ENCODE data around the gene LBH. TPM values are rescaled to one million over a fixed set of nuclear protein-coding genes. Genes with fewer than 3 reads are reported as not detected.

Gene LBH
- total RNA-seq, 1 donor from 2014 or later = 61.1 TPM

DNA sequence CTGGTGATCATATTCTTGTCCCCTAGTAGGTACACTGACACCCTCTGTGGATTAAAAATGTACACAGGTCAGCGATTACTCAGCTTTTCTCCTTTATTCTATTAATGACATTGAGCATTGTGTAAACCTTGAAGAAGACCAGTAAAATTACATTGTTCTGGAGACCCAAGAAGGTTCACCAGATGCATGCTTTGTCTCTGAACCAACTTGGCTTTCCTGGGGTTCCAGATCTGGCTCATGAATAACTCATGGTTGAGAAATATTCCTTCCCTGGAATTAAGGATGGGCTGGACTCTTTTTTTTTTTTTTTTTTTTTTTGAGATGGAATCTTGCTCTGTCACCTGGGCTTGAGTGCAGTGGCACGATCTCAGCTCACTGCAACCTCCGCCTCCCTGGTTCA, 11.9 kb downstream of the LBH start:
- intact Hi-C loops (cut with micrococcal nuclease) = no loop called here
- Mint-ChIP-seq H3K9me3 (no peaks in the 10 kb centered on the region), H3K4me1 (ENCODE audit: low read depth) (peaks cover 34% of the 10 kb centered on the region), H3K36me3 (ENCODE audit: low read depth) (peaks cover 78% of the 10 kb centered on the region), H3K4me3 (ENCODE audit: low read depth) (no peak overlapping the region), H3K27me3 (ENCODE audit: low read depth) (no peaks in the 10 kb centered on the region), H3K27ac (no peak overlapping the region)
- no peak for DNase-seq (ENCODE audit: low spot score)

DNA sequence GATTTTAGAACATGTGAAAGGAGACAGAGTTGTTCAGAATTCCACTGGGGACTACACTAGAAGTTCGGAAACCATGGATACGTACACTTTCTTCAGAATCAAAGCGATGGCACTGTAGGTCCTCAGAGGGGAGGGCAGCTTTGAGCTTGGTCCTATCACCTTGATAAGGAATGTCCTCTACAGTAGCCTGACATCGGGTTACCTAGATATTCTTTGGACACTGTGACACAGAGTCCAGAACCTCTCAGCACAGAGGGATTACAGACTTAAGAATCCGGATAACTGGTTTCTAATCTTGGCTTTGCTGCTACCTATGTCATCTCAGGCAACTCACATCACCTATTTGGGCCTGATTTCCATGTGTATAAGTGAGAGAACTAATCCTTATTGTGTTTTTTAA, 14.0 kb downstream of the LBH start:
- Mint-ChIP-seq H3K9me3 (no peaks in the 10 kb centered on the region), H3K27me3 (ENCODE audit: low read depth) (no peaks in the 10 kb centered on the region), H3K4me3 (ENCODE audit: low read depth) (no peak overlapping the region), H3K4me1 (ENCODE audit: low read depth) (peaks cover 24% of the 10 kb centered on the region), H3K27ac (no peak overlapping the region), H3K36me3 (ENCODE audit: low read depth) (peaks cover 77% of the 10 kb centered on the region)
- intact Hi-C loops (cut with micrococcal nuclease) = no loop called here
- DNase-seq (ENCODE audit: low spot score) = no peak

GRCh38 chr2:30248791-30249190, 17.5 kb downstream of the LBH start:
- Mint-ChIP-seq H3K27ac (no peak overlapping the region), H3K36me3 (ENCODE audit: low read depth) (peaks cover 83% of the 10 kb centered on the region), H3K4me3 (ENCODE audit: low read depth) (no peak overlapping the region), H3K4me1 (ENCODE audit: low read depth) (peaks cover 35% of the 10 kb centered on the region), H3K27me3 (ENCODE audit: low read depth) (no peaks in the 10 kb centered on the region), H3K9me3 (peaks cover 4% of the 10 kb centered on the region)
- DNase-seq (ENCODE audit: low spot score) = no peak
- intact Hi-C loops (cut with micrococcal nuclease) = no loop called here

- intact Hi-C loops (cut with micrococcal nuclease) = no loop called here
- peaks cover 4% of the 10 kb centered on the region for H3K9me3 Mint-ChIP-seq
- H3K4me1 Mint-ChIP-seq (ENCODE audit: low read depth) = peaks cover 40% of the 10 kb centered on the region
- H3K36me3 Mint-ChIP-seq (ENCODE audit: low read depth) = peaks cover 81% of the 10 kb centered on the region
- H3K27me3 Mint-ChIP-seq (ENCODE audit: low read depth) = no peaks in the 10 kb centered on the region
- H3K27ac Mint-ChIP-seq = no peak overlapping the region
- no peak overlapping the region for H3K4me3 Mint-ChIP-seq (ENCODE audit: low read depth)
- no peak for DNase-seq (ENCODE audit: low spot score)
Measured at GRCh38 chr2:30249354-30249753, 18.0 kb downstream of the LBH start.

DNA sequence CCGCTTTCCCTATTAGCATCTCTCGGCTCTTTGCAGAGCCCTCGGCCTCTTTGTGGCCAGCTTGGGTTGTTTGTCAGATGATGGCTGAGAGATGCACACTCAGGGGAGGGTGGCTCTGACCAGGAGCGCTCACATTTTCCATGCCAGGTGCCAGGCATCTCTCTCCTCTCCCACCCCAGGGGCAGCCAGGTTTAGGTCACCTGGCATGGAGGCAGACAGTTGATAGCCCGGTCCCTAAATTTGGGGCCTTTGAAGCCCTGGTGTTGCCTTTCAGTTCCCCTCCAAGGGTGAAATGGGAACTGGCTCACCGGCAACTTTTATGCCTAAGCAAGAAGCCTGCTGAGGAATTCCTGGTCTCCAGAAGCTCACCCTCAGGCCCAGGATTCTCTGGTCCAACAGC, 19.1 kb downstream of the LBH start:
- DNase-seq (ENCODE audit: low spot score) = no peak
- H3K4me1 Mint-ChIP-seq (ENCODE audit: low read depth) = peaks cover 42% of the 10 kb centered on the region
- H3K27me3 Mint-ChIP-seq (ENCODE audit: low read depth) = no peaks in the 10 kb centered on the region
- intact Hi-C loops (cut with micrococcal nuclease) = no loop called here
- peaks cover 4% of the 10 kb centered on the region for H3K9me3 Mint-ChIP-seq
- peaks cover 84% of the 10 kb centered on the region for H3K36me3 Mint-ChIP-seq (ENCODE audit: low read depth)
- H3K4me3 Mint-ChIP-seq (ENCODE audit: low read depth) = no peak overlapping the region
- no peak overlapping the region for H3K27ac Mint-ChIP-seq

GRCh38 chr2:30252723-30253701, 21.7 kb downstream of the LBH start:
- peak; percentile 51 for DNase-seq (ENCODE audit: low spot score)
- H3K36me3 Mint-ChIP-seq (ENCODE audit: low read depth) = peaks cover 87% of the 10 kb centered on the region
- no peaks in the 10 kb centered on the region for H3K27me3 Mint-ChIP-seq (ENCODE audit: low read depth)
- peaks cover 4% of the 10 kb centered on the region for H3K9me3 Mint-ChIP-seq
- no peak overlapping the region for H3K4me3 Mint-ChIP-seq (ENCODE audit: low read depth)
- peaks cover 59% of the 10 kb centered on the region for H3K4me1 Mint-ChIP-seq (ENCODE audit: low read depth)
- intact Hi-C loops (cut with micrococcal nuclease) = loop anchor here (1.0 to 2.0 kb wide), 3 partner anchors 8 to 22 kb away; partner anchors contain the start of gene LBH
- H3K27ac Mint-ChIP-seq = peak overlapping the region; percentile 86

DNA sequence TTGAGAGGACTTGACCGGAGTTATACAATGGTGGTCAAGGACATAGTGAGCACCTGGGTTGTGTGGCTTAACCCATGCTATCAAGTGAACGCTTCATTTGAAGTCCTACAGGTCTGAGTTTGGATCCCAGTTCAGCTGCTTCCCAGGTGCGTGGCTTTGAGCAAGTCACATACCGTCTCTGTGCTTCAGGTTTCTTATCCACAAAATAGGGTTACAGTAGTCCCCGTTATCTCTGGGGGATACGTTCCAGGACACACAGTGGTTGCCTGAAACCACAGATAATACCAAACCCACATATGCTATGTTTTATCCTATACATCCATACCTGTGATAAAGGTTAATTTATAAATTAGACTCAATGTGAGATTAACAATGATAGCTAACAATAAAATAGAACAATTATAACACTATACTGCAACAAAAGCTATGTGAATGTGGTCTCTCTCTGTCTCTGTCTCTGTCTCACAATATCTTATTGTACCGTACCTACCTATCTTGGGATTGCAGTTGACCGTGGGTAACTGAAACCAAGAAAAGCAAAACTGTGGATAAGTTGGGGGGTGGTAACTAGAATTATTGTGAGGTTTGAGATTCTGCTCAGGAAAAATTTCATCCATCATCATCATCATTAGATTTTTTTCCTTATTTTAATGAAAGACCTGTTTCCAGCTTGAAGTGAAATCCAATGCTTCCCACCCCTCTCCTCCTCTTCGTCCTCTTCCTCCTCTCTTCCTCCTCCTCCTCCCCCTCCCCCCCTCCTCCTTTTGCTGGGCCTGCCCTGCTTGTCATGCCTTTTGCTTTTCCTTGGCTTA, 22.7 kb downstream of the LBH start:
- H3K27ac Mint-ChIP-seq = peak overlapping the region; percentile 86
- intact Hi-C loops (cut with micrococcal nuclease) = loop anchor here (1.0 to 2.0 kb wide), 3 partner anchors 7 to 23 kb away; partner anchors contain the start of gene LBH
- no peaks in the 10 kb centered on the region for H3K27me3 Mint-ChIP-seq (ENCODE audit: low read depth)
- H3K4me3 Mint-ChIP-seq (ENCODE audit: low read depth) = no peak overlapping the region
- no peak for DNase-seq (ENCODE audit: low spot score)
- peaks cover 87% of the 10 kb centered on the region for H3K36me3 Mint-ChIP-seq (ENCODE audit: low read depth)
- peaks cover 4% of the 10 kb centered on the region for H3K9me3 Mint-ChIP-seq
- H3K4me1 Mint-ChIP-seq (ENCODE audit: low read depth) = peaks cover 59% of the 10 kb centered on the region

GRCh38 chr2:30254685-30255001, 23.3 kb downstream of the LBH start:
- peaks cover 87% of the 10 kb centered on the region for H3K36me3 Mint-ChIP-seq (ENCODE audit: low read depth)
- H3K4me1 Mint-ChIP-seq (ENCODE audit: low read depth) = peaks cover 60% of the 10 kb centered on the region
- intact Hi-C loops (cut with micrococcal nuclease) = no loop called here
- no peak overlapping the region for H3K4me3 Mint-ChIP-seq (ENCODE audit: low read depth)
- DNase-seq (ENCODE audit: low spot score) = no peak
- H3K27me3 Mint-ChIP-seq (ENCODE audit: low read depth) = no peaks in the 10 kb centered on the region
- H3K27ac Mint-ChIP-seq = no peak overlapping the region
- H3K9me3 Mint-ChIP-seq = peaks cover 4% of the 10 kb centered on the region

- no peaks in the 10 kb centered on the region for H3K27me3 Mint-ChIP-seq (ENCODE audit: low read depth)
- H3K4me1 Mint-ChIP-seq (ENCODE audit: low read depth) = peaks cover 64% of the 10 kb centered on the region
- peaks cover 87% of the 10 kb centered on the region for H3K36me3 Mint-ChIP-seq (ENCODE audit: low read depth)
- intact Hi-C loops (cut with micrococcal nuclease) = no loop called here
- H3K27ac Mint-ChIP-seq = no peak overlapping the region
- no peak for DNase-seq (ENCODE audit: low spot score)
- peaks cover 4% of the 10 kb centered on the region for H3K9me3 Mint-ChIP-seq
- H3K4me3 Mint-ChIP-seq (ENCODE audit: low read depth) = no peak overlapping the region
Measured at GRCh38 chr2:30255026-30255425, 23.7 kb downstream of the LBH start.

- no peak for DNase-seq (ENCODE audit: low spot score)
- no peaks in the 10 kb centered on the region for H3K27me3 Mint-ChIP-seq (ENCODE audit: low read depth)
- H3K27ac Mint-ChIP-seq = peak overlapping the region; percentile 43
- H3K36me3 Mint-ChIP-seq (ENCODE audit: low read depth) = peaks cover 87% of the 10 kb centered on the region
- intact Hi-C loops (cut with micrococcal nuclease) = no loop called here
- peaks cover 8% of the 10 kb centered on the region for H3K9me3 Mint-ChIP-seq
- no peak overlapping the region for H3K4me3 Mint-ChIP-seq (ENCODE audit: low read depth)
- peaks cover 70% of the 10 kb centered on the region for H3K4me1 Mint-ChIP-seq (ENCODE audit: low read depth)
Measured at GRCh38 chr2:30255466-30256408, 24.4 kb downstream of the LBH start.

DNA sequence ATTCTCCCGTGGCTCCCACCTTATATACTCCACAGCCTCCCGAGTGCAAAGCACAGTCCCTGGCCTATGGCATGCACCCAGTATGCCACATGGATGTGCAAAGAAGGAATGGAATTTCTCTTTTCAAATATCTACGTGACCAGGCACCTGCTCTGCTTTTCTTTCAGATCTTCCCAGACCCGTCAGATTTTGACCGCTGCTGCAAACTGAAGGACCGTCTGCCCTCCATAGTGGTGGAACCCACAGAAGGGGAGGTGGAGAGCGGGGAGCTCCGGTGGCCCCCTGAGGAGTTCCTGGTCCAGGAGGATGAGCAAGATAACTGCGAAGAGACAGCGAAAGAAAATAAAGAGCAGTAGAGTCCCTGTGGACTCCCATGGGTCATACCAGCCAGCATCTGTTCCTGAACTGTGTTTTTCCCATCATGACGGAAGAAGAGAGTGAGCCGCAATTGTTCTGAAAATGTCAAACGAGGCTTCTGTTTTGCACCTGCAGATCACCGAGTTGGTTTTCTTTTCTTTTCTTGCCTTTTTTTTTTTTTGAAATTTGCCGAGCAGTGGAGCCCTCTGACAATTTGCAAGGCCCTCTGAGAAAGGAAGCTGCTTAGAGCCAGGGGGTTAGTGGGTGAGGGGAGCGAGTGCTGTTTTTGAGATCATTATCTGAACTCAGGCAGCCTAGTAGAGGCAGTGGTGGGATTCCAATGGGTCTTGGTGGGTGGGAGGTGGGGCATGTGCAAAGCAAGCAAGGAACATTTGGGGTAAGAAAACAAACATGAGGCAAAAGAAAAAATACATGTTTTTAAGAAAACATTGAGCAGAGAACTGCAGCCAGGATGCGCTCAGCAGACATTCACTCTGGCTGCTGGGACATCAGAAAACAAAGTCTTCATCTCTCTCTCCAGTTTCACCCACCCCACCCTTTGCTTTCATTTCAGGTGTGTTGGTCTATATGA, 26.2 kb downstream of the LBH start:
- peak overlapping the region; percentile 6 for H3K4me3 Mint-ChIP-seq (ENCODE audit: low read depth)
- H3K9me3 Mint-ChIP-seq = peaks cover 19% of the 10 kb centered on the region
- DNase-seq (ENCODE audit: low spot score) = no peak
- H3K4me1 Mint-ChIP-seq (ENCODE audit: low read depth) = peaks cover 76% of the 10 kb centered on the region
- peak overlapping the region; percentile 66 for H3K27ac Mint-ChIP-seq
- H3K27me3 Mint-ChIP-seq (ENCODE audit: low read depth) = no peaks in the 10 kb centered on the region
- intact Hi-C loops (cut with micrococcal nuclease) = no loop called here
- H3K36me3 Mint-ChIP-seq (ENCODE audit: low read depth) = peaks cover 87% of the 10 kb centered on the region
